ENCODE results near the gene TBC1D3I. TPM values are rescaled to one million over a fixed set of nuclear protein-coding genes. Genes with fewer than 3 reads are reported as not detected.
"Not testable (repeated sequence)": the region's sequence is repeated elsewhere in the genome, so short reads cannot be mapped to it uniquely, and the experiment has no call there.

TBC1D3I gene
- total RNA-seq, result not detected

DNA sequence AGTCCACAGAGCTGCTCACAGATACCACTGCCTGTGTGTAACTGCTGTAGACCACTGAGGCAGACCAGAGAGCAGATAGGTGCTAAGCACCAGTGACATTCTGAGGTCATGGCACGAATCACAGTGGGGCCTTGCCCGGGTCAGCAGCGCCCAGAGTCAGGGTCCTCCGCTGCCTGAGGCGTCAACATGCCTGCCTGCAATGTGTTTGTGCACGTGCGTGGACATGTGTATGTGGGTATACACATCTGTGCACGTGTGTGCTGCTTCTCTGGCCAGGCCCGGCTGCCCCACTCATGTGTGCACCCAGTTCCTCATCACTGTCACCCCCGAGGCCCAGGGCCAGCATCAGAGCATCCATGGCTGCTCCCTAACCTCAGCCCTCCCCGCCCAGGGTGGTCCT, at the start of gene TBC1D3I:
Gene TBC1D3I, minus strand, starts transcription at position 101 of the 400 bp plus-strand sequence. CDS start 1,585 bp downstream, outside the sequence.
- H3K27ac ChIP-seq; H3K27me3 ChIP-seq; H3K4me3 ChIP-seq; DNase-seq (ENCODE audit: low spot score); H3K4me1 ChIP-seq; H3K9me3 ChIP-seq; H3K36me3 ChIP-seq: not testable (repeated sequence)

GRCh38 chr17:36295161-36295560, 30.8 kb upstream of the TBC1D3I start:
- H3K9me3 ChIP-seq; H3K27me3 ChIP-seq; H3K4me3 ChIP-seq; H3K4me1 ChIP-seq; DNase-seq (ENCODE audit: low spot score); H3K27ac ChIP-seq; H3K36me3 ChIP-seq: not testable (repeated sequence)

DNA sequence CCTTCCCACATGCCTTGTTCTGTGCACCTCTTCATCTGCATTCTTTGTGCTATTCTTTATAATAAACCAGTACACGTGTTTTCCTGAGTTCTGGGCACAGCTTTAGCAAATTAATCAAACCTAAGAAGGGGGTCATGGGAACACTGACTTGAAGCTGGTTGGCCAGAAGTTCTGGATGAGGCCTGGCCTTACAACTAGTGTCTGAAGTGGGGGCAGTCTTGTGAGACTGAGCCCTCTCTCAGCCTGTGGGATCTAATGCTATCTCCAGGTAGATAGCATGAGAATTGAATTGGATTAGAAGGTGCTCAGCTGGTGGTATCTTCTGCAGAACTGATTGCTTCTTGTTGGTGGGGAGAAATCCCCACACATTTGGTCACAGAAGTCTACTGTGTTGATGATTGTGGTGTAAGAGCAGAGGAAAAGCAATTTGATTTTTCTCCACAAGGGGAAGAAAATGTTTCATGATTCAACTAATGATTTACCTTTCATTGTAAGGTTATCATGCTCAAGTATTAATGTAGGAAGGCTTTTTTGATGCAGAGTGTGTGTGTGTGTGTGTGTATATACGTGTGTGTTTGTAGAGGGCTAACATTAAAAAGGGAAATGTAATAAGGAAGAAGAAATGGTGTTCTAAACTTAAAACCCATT, 25.7 kb upstream of the TBC1D3I start:
- H3K4me3 ChIP-seq; H3K27me3 ChIP-seq; H3K36me3 ChIP-seq; H3K27ac ChIP-seq; H3K4me1 ChIP-seq; DNase-seq (ENCODE audit: low spot score); H3K9me3 ChIP-seq: not testable (repeated sequence)

GRCh38 chr17:36284219-36284618, 19.8 kb upstream of the TBC1D3I start:
- H3K27me3 ChIP-seq; DNase-seq (ENCODE audit: low spot score); H3K27ac ChIP-seq; H3K4me3 ChIP-seq; H3K4me1 ChIP-seq; H3K9me3 ChIP-seq; H3K36me3 ChIP-seq: not testable (repeated sequence)

DNA sequence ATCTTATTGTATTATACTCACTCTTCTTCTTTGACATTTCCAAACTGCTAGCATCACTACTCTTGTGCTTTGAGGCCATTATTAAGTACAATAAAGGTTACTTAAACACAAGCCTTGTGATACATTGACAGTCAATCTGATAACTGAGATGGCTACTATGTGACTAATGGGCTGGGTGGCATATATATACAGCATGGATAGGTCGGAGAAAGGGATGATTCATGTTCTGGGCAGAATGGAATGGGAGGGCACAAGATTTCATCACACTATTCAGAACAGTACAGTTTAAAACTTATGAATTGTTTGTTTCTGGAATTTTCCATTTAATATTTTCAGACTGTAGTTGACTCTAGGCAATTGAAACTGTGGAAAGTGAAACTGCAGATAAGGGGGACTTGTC, 18.9 kb upstream of the TBC1D3I start:
- not testable (repeated sequence) for H3K4me3 ChIP-seq; DNase-seq (ENCODE audit: low spot score); H3K9me3 ChIP-seq; H3K27ac ChIP-seq; H3K36me3 ChIP-seq; H3K27me3 ChIP-seq; H3K4me1 ChIP-seq

GRCh38 chr17:36242046-36242445, 22.3 kb downstream of the TBC1D3I start:
- H3K4me3 ChIP-seq; H3K27ac ChIP-seq; H3K27me3 ChIP-seq; H3K36me3 ChIP-seq; DNase-seq (ENCODE audit: low spot score); H3K4me1 ChIP-seq; H3K9me3 ChIP-seq: not testable (repeated sequence)

- not testable (repeated sequence) for H3K36me3 ChIP-seq
These were observed 34.7 kb downstream of the TBC1D3I start for GRCh38 chr17:36229644-36230043.

DNA sequence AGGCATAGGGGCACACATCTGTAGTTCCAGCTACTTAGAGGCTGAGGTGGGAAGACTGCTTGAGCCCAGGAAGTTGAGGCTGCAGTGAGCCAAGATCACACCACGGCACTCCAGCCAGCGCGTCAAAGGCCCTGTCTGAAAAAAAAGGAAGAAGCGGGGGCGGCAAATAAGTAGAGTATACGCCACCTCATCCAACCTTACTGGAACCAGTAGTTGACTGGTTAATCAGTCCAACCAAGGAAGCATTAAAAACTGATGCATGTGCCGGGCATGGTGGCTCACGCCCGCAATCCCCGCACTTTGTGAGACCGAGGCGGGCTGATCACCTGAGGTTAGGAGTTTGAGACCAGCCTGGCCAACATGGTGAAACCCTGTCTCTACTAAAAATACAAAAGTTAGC, 41.4 kb downstream of the TBC1D3I start:
- H3K27me3 ChIP-seq; H3K36me3 ChIP-seq; H3K4me3 ChIP-seq; DNase-seq (ENCODE audit: low spot score); H3K9me3 ChIP-seq; H3K4me1 ChIP-seq; H3K27ac ChIP-seq: not testable (repeated sequence)

More at GRCh38 chr17:36229644-36230043, 34.7 kb downstream of the TBC1D3I start:
- H3K4me1 ChIP-seq; H3K4me3 ChIP-seq; H3K9me3 ChIP-seq; H3K27me3 ChIP-seq; H3K27ac ChIP-seq; DNase-seq (ENCODE audit: low spot score): not testable (repeated sequence)

GRCh38 chr17:36221581-36222100, 42.7 kb downstream of the TBC1D3I start:
- H3K9me3 ChIP-seq; H3K27ac ChIP-seq; DNase-seq (ENCODE audit: low spot score); H3K36me3 ChIP-seq; H3K4me3 ChIP-seq; H3K27me3 ChIP-seq; H3K4me1 ChIP-seq: not testable (repeated sequence)

GRCh38 chr17:36220737-36221580, 43.4 kb downstream of the TBC1D3I start:
- DNase-seq (ENCODE audit: low spot score); H3K9me3 ChIP-seq; H3K27me3 ChIP-seq; H3K4me3 ChIP-seq; H3K36me3 ChIP-seq; H3K27ac ChIP-seq; H3K4me1 ChIP-seq: not testable (repeated sequence)

GRCh38 chr17:36219556-36219955, 44.8 kb downstream of the TBC1D3I start:
- not testable (repeated sequence) for H3K27ac ChIP-seq; DNase-seq (ENCODE audit: low spot score); H3K27me3 ChIP-seq

GRCh38 chr17:36215406-36216308, 48.7 kb downstream of the TBC1D3I start:
- H3K4me1 ChIP-seq; H3K9me3 ChIP-seq; H3K27ac ChIP-seq; H3K27me3 ChIP-seq; H3K36me3 ChIP-seq; DNase-seq (ENCODE audit: low spot score); H3K4me3 ChIP-seq: not testable (repeated sequence)

More at GRCh38 chr17:36219556-36219955, 44.8 kb downstream of the TBC1D3I start:
- H3K4me1 ChIP-seq, H3K36me3 ChIP-seq, H3K4me3 ChIP-seq, H3K9me3 ChIP-seq: not testable (repeated sequence)
